Measurements from ENCODE around the gene OPRPN.

The OPRPN gene, protein sequence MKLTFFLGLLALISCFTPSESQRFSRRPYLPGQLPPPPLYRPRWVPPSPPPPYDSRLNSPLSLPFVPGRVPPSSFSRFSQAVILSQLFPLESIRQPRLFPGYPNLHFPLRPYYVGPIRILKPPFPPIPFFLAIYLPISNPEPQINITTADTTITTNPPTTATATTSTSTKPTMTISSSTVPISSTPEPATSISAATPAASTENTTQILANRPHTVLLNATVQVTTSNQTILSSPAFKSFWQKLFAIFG
- total RNA-seq = 0 reads per million in 4 donors

GRCh38 chr4:70397580-70397979, at the start of gene OPRPN:
TSS of gene OPRPN (plus strand) at chr4:70397940. CDS start at chr4:70399286, 1,346 bp downstream.
- no peak for DNase-seq

- no peak for DNase-seq
These were observed 41.6 kb upstream of the OPRPN start for GRCh38 chr4:70356185-70356584.

DNA sequence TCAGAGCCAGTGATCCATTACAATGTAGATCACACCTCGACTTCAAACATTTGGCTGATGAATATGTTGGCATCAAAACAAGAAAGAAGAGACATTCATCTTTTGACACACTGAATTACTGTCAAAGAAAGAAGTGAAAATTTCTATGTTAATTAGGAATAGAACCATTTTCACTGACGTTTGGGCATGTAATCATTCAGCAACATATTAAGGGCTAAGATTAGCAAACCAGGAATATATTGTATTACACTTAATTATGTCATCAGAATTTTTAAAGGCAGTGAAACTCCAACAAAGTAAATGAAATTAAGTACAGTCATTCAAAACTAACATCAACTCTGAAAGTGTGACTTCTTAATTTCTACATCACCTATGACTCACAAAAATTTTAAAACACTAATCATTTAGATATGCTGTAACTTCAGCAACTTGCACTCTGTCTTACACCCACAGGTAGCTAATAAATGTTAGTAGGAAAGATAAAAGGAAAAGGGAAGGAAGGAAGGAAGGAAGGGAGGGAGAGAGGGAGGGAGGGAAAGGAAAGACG, 38.6 kb upstream of the OPRPN start:
- DNase-seq = no peak

- DNase-seq = no peak
These were observed 37.3 kb upstream of the OPRPN start, which contains the start of gene SMR3A for GRCh38 chr4:70360460-70360859. TSS of gene SMR3A (plus strand) at chr4:70360760. CDS start at chr4:70362116, 1,356 bp downstream.

DNA sequence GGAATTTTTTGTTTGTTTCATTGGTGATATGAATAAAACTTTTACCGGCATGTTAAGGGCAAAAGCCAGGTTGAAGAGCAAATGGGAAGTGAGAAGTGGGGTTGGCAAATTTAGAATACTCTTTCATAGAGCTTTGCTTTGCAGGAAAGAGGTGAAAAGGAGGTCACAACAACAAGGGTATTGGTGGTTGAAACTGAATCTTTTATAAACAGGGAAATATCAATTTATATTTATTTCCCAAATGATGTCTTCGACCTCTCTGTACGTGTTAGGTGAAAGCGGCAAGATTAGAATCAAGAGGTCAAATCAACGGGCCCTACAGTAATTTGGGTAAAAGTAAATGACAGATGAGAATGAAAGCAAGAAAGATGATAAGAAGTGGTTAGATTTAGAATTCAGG, 33.7 kb upstream of the OPRPN start:
- no peak for DNase-seq

DNA sequence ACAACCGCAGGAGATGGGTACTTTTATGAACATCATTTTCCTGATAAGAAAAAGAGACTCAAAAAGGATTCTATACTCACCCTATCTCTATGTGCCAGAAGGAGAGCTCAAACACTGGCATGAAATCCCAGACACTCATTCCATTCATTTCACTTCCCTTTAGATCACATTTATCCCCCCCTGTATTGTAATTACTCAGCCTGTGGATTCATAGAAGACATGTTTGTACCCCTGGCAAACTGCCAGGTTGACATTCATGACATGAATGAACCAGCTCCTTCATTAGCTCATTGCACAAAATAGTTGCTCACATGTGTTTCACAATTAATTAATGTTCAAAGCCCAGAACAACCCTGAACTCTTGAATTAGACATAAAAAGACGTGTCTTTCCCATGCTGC, 32.3 kb upstream of the OPRPN start:
- no peak for DNase-seq

DNA sequence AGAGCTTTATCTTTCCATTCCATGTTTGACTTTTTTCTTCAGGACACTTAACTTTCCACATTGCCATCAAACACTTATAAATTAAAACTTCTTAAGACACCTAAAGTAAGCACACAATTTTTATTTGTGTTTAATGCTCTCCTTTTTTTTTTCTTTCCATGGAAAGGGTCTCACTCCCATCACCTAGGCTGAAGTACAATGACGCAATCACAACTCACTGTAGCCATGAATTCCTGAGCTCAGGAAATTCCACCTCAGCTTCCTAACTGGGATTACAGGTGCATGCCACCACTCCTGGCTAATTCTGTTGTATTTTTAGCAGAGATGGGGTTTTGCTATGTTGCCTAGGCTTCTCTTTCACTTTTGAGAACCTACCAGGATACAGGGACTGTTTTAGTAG, 29.9 kb upstream of the OPRPN start:
- no peak for DNase-seq

GRCh38 chr4:70371987-70372386, 25.8 kb upstream of the OPRPN start:
- DNase-seq = no peak

DNA sequence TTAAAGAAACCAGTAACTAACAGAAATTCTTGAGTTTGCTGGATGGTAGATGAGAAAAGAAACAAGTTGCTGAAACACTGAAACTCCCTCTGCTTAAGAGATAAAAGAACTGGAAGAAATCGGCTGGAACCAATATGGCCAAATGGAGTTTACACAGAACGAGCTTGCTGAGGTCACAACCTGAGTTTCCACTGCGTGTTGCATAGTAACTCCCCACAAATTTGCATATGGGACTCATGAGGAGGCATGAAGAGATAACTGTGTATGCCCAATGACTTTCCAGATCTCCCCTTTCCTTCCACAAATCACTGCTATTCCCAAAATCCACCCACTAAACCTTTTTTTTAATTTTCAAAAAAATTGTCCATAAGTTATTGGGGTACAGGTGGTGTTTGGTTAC, 25.0 kb upstream of the OPRPN start:
- DNase-seq = no peak

DNA sequence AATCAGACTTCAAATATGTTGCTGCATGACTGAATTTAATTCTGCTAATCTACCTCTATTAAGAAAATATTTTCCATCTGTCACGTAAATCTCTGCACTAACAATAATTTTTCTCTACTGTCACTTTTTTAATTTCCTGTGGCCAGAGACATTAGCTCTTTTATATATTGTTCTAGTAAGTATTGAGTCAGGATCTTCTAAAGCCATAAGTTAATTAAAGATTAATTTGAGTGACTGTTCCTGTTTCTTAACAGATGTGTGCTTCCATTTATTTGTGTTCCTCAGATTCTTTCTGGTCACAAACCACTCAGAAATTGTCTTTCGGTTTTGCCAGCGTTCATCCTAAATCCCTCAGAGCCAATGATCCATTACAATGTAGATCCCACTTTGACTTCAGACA, 17.2 kb upstream of the OPRPN start:
- DNase-seq = no peak

- DNase-seq = no peak
These were observed 15.0 kb upstream of the OPRPN start, which contains the start of gene SMR3B for GRCh38 chr4:70382691-70383181. TSS of gene SMR3B (plus strand) at chr4:70383131. CDS start at chr4:70384511, 1,380 bp downstream.

- DNase-seq = no peak
These were observed 5.5 kb upstream of the OPRPN start for GRCh38 chr4:70392057-70392776.

GRCh38 chr4:70399319-70399718, 1.6 kb downstream of the OPRPN start:
- DNase-seq = no peak

- DNase-seq = no peak
These were observed 5.0 kb downstream of the OPRPN start for GRCh38 chr4:70402762-70403161.

- DNase-seq = no peak
These were observed 8.0 kb downstream of the OPRPN start for GRCh38 chr4:70405765-70406164.

GRCh38 chr4:70425306-70425705, 27.6 kb downstream of the OPRPN start:
- DNase-seq = no peak

DNA sequence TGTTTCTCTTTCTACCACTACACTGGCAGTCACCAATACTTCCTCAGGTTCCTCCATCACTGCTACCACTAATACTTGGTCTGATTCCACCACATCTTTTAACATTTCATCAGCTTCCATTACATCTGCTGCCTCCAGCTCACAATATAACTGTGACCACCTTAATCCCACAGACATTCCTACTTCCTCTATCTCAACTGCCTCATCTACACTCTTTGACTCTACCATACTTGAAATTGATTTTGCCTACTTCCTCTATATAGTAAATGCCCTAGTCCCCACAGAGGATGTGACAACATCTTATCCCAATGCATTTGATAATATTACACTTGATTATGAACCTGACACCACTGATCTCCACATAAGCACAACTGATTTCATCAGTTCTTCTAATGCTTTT, 29.0 kb downstream of the OPRPN start:
- no peak for DNase-seq

DNA sequence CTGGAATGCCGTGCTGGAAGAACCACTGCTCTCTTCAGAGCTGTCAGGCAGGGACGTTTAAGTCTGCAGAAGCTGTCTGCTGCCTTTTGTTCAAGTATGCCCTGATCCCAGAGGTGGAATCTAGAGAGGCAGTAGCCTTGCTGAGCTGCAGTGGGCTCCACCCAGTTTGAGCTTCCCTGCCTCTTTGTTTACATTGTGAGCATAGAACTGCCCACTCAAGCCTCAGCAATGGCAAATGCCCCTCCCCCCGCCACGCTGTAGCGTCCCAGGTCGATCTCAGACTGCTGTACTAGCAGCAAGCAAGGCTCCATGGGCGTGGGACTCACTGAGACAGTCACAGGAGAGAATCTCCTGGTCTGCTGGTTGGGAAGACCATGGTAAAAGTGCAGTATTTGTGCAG, 39.5 kb downstream of the OPRPN start:
- DNase-seq = no peak

- no peak for DNase-seq
These were observed 44.7 kb downstream of the OPRPN start for GRCh38 chr4:70442474-70442873.

- no peak for DNase-seq
These were observed 45.6 kb downstream of the OPRPN start for GRCh38 chr4:70443329-70443728.

DNA sequence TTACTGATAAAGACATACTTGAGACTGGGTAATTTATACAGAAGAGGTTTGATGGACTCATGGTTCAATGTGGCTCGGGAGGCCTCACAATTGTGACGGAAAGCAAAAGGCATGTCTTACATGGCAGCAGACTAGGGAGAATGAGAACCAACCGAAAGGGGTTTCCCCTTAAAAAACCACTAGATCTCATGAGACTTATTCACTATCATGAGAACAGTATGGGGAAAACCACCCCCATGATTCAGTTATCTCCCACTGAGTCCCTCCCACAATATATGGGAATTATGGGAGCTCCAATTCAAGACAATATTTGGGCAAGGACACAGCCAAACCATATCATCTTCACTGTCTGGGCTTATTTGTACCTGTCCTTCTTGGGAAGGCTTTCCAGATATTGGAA, 51.5 kb downstream of the OPRPN start:
- no peak for DNase-seq

- no peak for DNase-seq
These were observed 55.2 kb downstream of the OPRPN start for GRCh38 chr4:70452946-70453345.
